OCI-LY7 (cell line): ENCODE results near the gene ABHD15.

Experiments
- EZH2phosphoT487 ChIP-seq: fragments of 200-600 bp; sonication (generic); IDR thresholded peaks from 2 replicates; pipeline ENCODE4 v1.6.1; 2018; ENCODE audit warnings: low read depth, borderline replicate concordance, mild to moderate bottlenecking, mixed run types, antibody characterized with exemption, low read length, moderate library complexity, mixed read lengths
- TF ChIP-seq, protein P1 (sequence below): fragments of 200-600 bp; sonication (generic); conservative IDR thresholded peaks from 2 replicates; pipeline ENCODE4 v1.5.1; 2014; ENCODE audit warnings: mild to moderate bottlenecking, antibody characterized with exemption, low read length, moderate library complexity, mixed read lengths

DNA sequence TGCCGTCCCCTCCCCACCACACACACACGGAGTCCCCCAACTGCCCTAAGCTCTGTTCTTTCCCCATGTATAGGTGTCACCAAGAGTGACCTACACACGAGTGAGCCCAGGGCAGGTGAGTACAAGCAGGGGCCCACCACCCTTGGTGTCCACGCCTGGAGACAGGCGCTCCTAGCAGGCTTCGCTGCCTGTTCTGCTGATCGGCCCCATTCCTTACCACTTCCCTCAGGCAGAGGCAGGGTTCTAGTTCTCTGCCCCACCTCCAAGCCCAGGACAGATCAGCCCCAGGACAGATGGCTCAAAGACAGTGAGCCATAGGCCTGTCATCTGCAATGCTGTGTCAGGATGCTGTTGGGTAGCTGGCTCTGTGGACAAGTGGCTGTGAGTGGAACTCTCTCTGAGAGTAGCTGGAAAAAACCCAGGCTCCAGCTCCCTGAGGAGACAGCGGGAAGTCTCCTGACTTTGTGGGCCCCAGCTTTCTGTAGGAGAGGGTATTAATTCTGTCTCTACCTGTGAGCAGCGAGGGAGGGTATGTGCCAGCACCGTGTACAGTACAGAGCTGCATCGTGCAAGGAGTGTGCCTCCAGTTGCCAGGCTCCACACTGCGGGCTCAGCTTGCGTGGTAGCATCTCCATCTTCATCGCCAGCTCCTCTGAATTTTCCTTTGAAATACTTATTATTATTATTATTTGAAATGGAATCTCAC lies 2.6 kb upstream of the ABHD15 start:
- TF ChIP-seq, protein P1, sequence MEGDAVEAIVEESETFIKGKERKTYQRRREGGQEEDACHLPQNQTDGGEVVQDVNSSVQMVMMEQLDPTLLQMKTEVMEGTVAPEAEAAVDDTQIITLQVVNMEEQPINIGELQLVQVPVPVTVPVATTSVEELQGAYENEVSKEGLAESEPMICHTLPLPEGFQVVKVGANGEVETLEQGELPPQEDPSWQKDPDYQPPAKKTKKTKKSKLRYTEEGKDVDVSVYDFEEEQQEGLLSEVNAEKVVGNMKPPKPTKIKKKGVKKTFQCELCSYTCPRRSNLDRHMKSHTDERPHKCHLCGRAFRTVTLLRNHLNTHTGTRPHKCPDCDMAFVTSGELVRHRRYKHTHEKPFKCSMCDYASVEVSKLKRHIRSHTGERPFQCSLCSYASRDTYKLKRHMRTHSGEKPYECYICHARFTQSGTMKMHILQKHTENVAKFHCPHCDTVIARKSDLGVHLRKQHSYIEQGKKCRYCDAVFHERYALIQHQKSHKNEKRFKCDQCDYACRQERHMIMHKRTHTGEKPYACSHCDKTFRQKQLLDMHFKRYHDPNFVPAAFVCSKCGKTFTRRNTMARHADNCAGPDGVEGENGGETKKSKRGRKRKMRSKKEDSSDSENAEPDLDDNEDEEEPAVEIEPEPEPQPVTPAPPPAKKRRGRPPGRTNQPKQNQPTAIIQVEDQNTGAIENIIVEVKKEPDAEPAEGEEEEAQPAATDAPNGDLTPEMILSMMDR, result no peak
- TF ChIP-seq EZH2phosphoT487, result no peak
